GM19463 (cell line): ENCODE measurements around the gene RGS3.
A peak's percentile ranks its signal among the peaks of the same experiment; 100 is the strongest.

Experiments
- ATAC-seq: cut with Tn5 transposase; IDR thresholded peaks from one replicate; pipeline ENCODE4 v1.9.1; 2021; ENCODE audit warnings: mild to moderate bottlenecking, moderate library complexity; ENCODE audit not compliant: unreplicated experiment

Gene RGS3

GRCh38 chr9:113597390-113598241 lies 134.1 kb downstream of the RGS3 start:
- no peak for ATAC-seq

GRCh38 chr9:113598451-113598850 lies 134.9 kb downstream of the RGS3 start:
- ATAC-seq, result no peak

DNA sequence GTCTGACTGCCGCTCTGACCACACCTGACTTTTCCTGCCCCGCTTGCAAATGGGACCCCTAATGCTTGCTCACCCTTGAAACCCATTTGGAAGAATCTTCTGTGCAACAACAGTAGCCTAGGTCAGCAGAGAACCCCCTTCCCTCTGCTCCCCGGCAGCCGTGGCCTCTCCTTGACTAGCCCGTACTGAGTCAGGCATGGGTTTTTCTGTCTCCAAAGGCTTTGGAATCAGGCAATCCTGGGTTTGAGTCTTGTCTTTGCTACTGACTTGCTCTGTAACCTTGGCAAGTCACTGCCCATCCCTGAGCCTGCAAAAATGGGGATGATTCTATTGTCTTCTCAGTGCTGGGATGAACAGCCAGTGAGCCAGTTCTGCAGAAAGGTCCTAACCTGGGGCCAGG lies 135.4 kb downstream of the RGS3 start:
- ATAC-seq, result no peak

DNA sequence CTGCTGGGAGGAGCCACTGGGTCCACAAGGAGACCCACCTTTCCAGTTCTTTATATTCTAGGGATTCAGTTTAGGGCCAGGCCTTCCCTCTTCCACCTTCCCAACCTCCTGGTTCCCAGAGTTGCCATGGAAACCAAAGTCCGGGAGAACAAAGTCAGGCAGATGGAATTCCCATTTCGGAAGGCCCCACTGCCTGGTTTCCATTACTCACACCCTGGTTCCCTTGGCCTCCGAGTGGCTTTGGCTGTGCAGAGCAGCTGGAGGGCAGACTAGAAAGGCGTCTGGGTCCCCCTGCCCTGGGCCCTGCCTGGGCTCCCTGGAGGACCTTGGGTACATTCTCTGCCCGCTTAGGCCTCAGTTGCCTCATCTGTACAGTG lies 136.1 kb downstream of the RGS3 start:
- ATAC-seq, result no peak

- no peak for ATAC-seq
Measured at GRCh38 chr9:113600023-113600823, 136.7 kb downstream of the RGS3 start.

- no peak for ATAC-seq
Measured at GRCh38 chr9:113600871-113601614, 137.5 kb downstream of the RGS3 start.

DNA sequence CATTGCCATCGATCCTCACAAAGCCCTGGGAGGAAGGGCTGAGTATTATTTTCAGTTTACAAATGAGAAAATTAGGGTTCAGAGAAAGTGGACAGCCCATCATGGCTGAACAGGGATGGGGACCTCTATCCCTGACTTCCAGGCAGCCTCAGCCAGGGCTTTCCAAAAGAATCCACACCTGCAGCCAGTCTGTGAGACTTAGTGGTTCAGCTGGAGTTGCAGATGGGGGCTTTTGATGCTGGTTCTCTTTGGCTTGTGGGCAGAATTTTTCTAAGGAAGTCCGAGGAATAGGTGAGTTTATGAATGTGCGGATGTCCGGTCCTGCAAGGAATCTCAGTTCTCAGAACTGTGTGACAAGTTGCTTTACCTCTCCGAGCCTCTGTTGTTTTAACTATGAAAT lies 138.1 kb downstream of the RGS3 start:
- no peak for ATAC-seq

DNA sequence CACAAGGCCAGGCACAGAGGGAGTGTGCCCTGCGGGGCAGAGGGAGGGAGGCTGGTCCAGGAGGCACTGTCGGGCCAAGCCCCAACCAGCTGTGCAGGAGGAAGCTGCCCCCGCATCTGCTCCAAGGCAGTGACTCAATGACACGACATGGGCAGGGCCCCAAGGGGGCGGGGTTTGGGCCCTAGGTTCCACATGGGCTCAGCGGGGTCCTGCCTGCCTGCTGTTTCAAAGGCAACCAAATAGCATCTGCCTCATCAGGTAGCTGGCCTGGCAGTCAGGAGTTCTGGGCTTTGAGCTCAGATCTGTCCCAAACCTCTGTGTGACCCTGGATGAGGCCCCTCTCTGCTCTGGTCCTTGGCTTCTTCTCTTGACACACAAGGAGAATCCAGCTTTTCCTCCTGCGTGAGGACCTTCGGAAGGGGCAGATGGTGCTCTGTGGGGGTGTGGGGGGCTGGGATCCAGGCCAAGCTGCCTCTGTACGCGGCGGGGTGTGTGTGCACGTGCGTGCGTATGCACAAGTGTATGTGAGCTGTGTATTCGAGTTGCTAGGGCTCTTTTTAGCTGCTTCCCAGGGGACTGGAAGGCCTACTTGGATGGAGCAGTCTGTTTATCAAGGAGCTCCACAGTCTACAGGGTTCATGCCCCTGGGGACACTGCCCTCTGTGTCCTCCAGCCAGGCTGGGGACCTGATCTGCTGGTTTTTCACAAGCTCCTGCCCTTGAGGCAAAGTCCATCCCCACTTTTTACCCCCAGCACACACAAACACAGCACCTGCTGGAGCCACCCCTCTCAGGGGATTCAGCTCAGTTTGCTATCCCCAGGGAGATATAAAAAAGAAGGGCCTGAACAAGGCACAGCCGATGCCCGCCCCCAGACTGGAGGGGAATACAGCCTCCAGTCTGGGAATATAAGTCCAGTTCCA lies 138.9 kb downstream of the RGS3 start:
- peak; percentile 92 for ATAC-seq

- no peak for ATAC-seq
Measured at GRCh38 chr9:113603048-113603375, 139.5 kb downstream of the RGS3 start.

GRCh38 chr9:113603773-113604172 lies 140.2 kb downstream of the RGS3 start:
- ATAC-seq, result no peak

- no peak for ATAC-seq
Measured at GRCh38 chr9:113604393-113604792, 140.9 kb downstream of the RGS3 start.

GRCh38 chr9:113606510-113606909 lies 143.0 kb downstream of the RGS3 start:
- ATAC-seq, result no peak

DNA sequence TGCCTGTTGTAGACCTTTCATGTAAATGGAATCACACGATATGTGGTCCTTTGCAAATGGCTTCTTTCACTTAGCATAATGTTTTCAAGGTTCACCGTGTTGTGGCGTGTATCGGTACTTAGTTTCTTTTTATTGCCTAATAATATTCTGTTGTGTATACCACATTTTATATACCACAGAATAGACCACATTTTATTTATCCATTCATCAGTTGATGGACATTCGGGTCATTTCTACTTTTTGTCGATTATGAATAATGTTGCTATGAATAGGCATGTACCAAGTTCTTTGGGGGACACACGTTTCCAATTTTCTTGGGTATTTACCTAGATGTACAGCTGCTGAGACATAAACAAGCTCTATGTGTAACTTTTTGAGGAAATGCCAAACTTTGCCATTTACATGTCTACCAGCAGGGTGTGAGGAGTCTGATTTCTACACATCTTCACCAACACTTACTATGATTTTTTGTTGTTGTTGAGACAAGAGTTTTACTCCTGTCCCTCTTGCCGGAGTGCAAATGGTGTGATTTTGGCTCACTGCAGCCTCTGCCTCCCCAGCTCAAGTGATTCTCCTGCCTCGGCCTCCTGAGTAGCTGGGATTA lies 144.7 kb downstream of the RGS3 start:
- ATAC-seq, result no peak

DNA sequence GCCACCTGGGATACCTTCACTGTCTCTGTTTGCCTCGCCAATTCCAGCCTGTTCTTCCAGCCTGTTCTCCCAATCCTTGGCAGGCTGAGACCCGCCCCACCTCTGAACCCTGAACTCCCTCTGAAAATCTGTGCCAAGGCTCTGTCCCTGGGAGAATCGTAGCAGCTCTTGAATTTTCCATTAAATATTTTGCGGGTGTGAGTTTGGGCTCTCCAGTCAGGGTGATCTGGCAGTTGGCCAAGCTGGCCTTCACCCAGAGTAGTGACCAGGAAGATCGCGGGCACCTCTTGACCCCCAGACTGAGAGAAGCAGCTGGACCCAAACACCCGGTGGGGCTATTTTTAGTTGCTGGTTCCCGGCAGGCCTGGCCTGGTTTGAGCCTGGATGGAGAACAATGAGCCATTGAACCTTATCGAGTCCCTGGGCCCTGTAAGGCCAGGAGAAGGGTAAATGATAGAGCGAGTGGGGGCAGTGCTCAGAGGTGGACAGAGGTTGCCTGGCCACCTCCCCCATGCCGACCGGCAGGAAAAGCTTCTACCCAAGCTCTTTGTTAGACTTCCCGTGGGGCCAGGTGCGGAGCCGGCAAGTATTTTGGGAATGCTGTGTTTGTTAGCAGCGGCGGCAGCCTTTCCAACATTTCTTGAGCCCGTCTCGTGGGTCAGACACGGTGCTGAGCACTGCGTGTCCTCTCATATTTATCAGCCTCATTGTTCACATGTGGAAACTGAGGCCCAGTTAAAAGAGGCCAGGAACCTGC lies 146.2 kb downstream of the RGS3 start:
- ATAC-seq, result no peak

DNA sequence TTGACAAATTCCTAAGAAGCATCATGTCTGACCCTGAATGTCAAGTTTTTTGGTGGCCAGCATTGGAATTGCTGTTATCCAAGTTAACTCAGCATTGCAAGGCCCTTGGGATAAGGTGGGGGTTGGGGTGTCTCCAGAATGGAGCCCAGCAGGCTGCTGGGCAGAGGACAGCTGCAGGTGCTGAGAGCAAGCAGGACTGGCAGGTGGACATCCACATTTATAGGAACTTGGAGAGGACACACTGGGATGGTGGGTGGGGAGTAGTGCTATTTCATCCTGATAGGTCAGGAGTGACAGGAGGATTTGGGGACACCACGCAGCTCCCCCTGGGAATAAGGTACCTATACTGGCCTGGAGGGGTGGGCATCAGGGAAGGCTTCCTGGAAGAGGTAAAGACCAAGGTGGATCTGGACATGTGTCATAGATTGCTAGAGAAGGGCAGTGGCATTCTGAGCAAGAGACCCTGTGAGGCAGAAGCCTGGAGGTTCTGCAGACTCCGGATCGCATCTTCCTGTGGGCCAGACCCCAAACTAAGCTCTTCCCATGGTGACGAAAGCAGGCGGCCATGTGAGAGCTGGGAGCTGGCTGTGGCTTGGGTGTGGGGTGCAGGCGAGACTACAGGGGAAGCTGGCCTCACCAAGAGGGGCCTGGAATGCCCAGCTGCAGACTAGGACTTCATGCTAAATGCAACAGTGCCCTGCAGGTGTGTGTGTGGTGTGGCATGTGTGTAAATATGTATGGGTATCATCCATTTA lies 148.1 kb downstream of the RGS3 start:
- ATAC-seq, result no peak

- ATAC-seq, result no peak
Measured at GRCh38 chr9:113612216-113612747, 148.8 kb downstream of the RGS3 start.

DNA sequence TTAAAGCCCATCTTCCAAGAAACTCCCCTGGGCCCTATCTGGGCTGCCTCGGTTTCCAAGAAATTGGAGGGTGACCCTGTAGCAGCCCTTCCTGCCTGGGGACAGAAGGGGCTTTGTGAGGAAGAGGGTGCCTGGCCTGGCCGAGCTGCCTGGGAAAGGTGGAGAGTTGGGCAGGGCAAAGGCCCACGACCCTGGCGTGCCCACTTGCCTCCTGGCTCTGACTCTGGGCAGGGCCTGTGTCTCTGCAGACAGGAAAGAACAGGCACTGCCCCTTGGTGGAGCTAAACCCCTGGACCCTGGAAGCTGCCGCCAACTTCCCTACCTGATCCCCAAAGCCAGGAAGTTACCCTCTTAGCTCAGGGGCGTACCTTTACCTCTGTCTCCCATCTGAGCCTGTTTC lies 149.3 kb downstream of the RGS3 start:
- ATAC-seq, result no peak

GRCh38 chr9:113613815-113614413 lies 150.4 kb downstream of the RGS3 start:
- ATAC-seq, result no peak
